ENCODE results near the gene CBX8. TPM values are rescaled to one million over a fixed set of nuclear protein-coding genes. Genes with fewer than 3 reads are reported as not detected.

CBX8 gene
- total RNA-seq, 1 donor from 2014 or later, result 1.1 TPM

GRCh38 chr17:79745641-79746105 lies 51.2 kb downstream of the CBX8 start:
- H3K27me3 ChIP-seq, result peaks cover 27% of the 10 kb centered on the region

GRCh38 chr17:79743614-79744013 lies 53.3 kb downstream of the CBX8 start:
- Histone ChIP-seq H3K4me3 (no peak overlapping the region), H3K36me3 (no peaks in the 10 kb centered on the region), H3K27ac (no peak overlapping the region), H3K9me3 (no peaks in the 10 kb centered on the region), H3K4me1 (peaks cover 0 to 6% of the 10 kb centered on the region in 2 donors), H3K27me3 (peaks cover 27% of the 10 kb centered on the region)
- intact Hi-C loops (cut with DNase I), result loop anchor here (2.0 kb wide), 1 partner anchor 245 kb away; no protein-coding TSS in a partner anchor
- DNase-seq (ENCODE audit: low spot score in 2 of 2), result no peak
- TF ChIP-seq CTCF (IDR thresholded peaks at IDR 0.05), result no peak

More at GRCh38 chr17:79745641-79746105, 51.2 kb downstream of the CBX8 start:
- no peak overlapping the region for H3K27ac ChIP-seq
- H3K36me3 ChIP-seq, result no peaks in the 10 kb centered on the region
- intact Hi-C loops (cut with DNase I), result no loop called here
- H3K4me3 ChIP-seq, result no peak overlapping the region
- H3K9me3 ChIP-seq, result no peaks in the 10 kb centered on the region
- no peak for DNase-seq (ENCODE audit: low spot score in 2 of 2)
- peaks cover 0 to 6% of the 10 kb centered on the region in 2 donors for H3K4me1 ChIP-seq
- TF ChIP-seq CTCF (IDR thresholded peaks at IDR 0.05), result no peak

- no peak for TF ChIP-seq CTCF (IDR thresholded peaks at IDR 0.05)
- H3K27me3 ChIP-seq, result peaks cover 22% of the 10 kb centered on the region
These were observed 53.9 kb downstream of the CBX8 start for GRCh38 chr17:79742951-79743476.

GRCh38 chr17:79742589-79742918 lies 54.3 kb downstream of the CBX8 start:
- H3K27me3 ChIP-seq, result peaks cover 17% of the 10 kb centered on the region
- no peaks in the 10 kb centered on the region for H3K36me3 ChIP-seq
- intact Hi-C loops (cut with DNase I), result loop anchor here (2.0 kb wide), 1 partner anchor 246 kb away; no protein-coding TSS in a partner anchor
- no peak for DNase-seq (ENCODE audit: low spot score in 2 of 2)
- no peak overlapping the region for H3K27ac ChIP-seq
- TF ChIP-seq CTCF (IDR thresholded peaks at IDR 0.05), result no peak
- no peak overlapping the region for H3K4me3 ChIP-seq
- H3K9me3 ChIP-seq, result no peaks in the 10 kb centered on the region
- H3K4me1 ChIP-seq, result peaks cover 0 to 6% of the 10 kb centered on the region in 2 donors

More at GRCh38 chr17:79742951-79743476, 53.9 kb downstream of the CBX8 start:
- DNase-seq (ENCODE audit: low spot score in 2 of 2), result no peak
- intact Hi-C loops (cut with DNase I), result loop anchor here (2.0 kb wide), 1 partner anchor 246 kb away; no protein-coding TSS in a partner anchor
- Histone ChIP-seq H3K36me3 (no peaks in the 10 kb centered on the region), H3K27ac (no peak overlapping the region), H3K9me3 (no peaks in the 10 kb centered on the region), H3K4me1 (peaks cover 0 to 6% of the 10 kb centered on the region in 2 donors), H3K4me3 (no peak overlapping the region)

Other genes with a start within 250 kb of the CBX8 start
- not detected for gene RBFOX3, start 186.0 kb downstream of the CBX8 start, total RNA-seq
- gene ENPP7, start 66.1 kb downstream of the CBX8 start, total RNA-seq, result 2.2 TPM
- gene CBX2, start 18.9 kb downstream of the CBX8 start, total RNA-seq, result 4.6 TPM
- 25.7 TPM for gene CBX4, start 42.4 kb upstream of the CBX8 start, total RNA-seq
- 55.6 TPM for gene TBC1D16, start 238.8 kb upstream of the CBX8 start, total RNA-seq
- 5.4 TPM for gene CCDC40, start 239.6 kb upstream of the CBX8 start, total RNA-seq

All from ascending aorta (tissue), 2 donors.